HG02623 (cell line): ENCODE data around the gene IFI44L.
A peak's percentile ranks its signal among the peaks of the same experiment; 100 is the strongest.

Experiments used
- ATAC-seq: cut with Tn5 transposase; IDR thresholded peaks from one replicate; pipeline ENCODE4 v1.9.1; 2021; ENCODE audit warnings: moderate library complexity; ENCODE audit not compliant: unreplicated experiment

Gene IFI44L

DNA sequence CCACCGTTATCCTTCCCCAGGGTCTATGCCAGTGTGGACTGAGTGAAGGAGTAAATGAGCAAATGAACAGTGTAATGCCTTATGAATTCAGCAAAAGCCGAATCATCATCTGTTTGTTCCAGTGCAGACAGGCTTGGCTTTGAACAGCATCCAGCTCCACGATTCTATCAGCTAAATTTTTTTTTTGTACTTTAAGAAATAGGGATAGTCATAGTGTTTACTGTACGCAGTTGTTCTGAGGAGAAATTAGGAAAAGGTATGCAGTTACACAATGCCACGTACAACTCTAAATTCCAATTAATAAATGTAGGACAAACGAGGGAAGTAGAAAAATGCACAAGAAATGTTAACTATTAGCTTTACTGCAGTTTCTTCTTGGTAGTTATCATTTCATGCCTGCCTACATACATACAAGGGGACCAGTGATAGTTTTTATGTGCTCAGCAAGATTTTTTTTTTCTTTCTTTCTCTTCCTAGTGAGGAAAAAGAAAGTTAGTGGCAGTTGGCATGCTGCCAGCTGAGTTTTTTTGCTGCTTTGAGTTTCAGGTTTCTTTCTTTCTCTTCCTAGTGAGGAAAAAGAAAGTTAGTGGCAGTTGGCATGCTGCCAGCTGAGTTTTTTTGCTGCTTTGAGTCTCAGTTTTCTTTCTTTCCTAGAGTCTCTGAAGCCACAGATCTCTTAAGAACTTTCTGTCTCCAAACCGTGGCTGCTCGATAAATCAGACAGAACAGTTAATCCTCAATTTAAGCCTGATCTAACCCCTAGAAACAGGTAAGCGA lies at the start of gene IFI44L:
IFI44L (plus strand) TSS at position 646 of the 777 bp plus-strand sequence. CDS start 7,468 bp downstream, outside the sequence.
- peak; percentile 41 for ATAC-seq

DNA sequence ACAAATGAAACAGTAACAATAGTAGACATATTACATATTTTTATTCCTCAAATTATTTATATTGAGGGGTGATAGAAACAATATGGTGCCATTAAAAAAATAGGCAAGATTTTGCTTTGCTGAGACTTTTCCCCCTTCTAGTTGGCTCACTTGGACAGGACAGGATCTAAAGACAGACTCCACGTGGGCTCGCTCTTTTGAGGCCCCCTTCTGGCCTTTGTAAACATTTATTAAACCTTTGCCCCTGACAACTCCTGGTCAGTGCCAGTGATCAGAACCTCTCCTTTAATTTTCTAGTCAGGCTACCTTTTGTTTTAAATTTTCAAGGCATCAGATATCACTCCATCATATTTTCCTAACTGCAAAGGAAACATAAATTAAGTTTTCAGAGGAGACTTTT lies 49.7 kb upstream of the IFI44L start:
- ATAC-seq: no peak

DNA sequence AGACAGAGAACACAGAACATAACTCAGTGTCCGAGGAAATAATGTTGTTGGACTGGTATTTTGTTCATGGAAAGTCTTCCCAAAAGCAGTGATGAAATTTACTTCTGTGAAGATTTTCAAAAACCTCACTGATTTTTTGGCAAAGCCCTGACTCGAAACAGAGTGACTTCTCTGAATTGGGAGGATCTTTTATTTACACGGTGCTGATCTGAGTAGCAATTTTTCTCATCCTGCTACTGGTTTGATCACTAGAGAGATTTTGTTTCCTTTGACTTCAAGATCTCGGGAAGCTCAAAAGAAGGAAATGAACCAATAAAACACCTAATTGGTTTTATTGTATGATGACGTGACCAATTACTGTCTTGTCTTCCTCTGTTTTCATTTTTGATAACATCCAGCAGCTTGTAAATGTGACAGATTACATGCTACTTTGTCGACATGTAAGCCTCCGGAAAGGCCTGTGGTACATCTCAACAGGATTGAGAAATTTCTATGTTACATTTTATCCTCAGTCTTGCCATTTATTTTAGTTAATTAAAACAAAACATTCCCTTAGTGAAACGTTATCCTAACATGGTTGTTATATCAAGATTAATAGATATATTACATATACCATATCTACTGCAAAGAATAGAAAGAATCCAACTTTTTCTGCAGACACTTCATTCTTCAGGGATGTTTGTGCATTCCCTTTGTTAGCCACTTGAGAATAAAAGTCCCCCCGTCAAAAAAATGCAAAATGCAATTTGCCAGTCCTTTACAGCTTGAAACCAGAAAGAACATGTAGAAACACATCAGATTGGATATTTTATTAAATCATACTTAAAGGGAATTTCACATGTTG lies 42.8 kb upstream of the IFI44L start:
- ATAC-seq: no peak

DNA sequence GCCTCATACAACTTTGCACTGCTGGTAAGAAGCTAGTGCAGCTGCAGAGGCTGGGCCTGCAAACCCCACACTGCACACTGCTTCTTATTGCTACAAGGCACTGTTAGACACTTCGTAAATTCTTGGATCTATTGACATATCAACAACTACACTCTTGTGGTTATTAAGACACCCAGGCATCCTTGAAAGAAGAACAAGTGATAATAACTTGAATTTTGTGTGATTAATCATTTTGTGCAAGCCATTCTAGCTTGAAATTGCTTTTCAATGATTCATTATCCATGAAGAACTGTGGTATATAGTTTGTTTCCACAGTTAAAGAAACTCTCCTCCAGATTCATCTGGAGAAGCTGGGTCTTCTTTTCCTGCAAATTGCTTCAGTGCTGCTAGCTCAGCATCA lies 33.7 kb upstream of the IFI44L start:
- no peak for ATAC-seq

DNA sequence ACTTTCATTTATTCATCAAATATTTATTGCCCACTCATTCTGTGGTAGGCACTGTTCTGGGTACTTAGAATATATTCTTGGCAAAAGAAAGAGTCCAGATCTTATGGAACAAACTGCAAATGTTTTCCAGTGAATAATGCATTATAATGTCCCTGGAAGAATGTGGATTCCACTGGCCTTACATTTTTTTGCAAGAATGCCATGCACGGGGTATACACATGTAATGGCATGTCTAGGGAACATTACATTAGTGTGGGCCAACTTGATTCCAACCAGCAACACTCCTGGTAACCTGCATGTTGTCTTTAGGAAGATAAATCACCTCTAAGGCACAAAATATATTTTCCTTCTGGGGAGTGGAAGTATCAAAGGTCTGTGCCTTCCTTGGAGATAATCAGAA lies 33.0 kb upstream of the IFI44L start:
- no peak for ATAC-seq

DNA sequence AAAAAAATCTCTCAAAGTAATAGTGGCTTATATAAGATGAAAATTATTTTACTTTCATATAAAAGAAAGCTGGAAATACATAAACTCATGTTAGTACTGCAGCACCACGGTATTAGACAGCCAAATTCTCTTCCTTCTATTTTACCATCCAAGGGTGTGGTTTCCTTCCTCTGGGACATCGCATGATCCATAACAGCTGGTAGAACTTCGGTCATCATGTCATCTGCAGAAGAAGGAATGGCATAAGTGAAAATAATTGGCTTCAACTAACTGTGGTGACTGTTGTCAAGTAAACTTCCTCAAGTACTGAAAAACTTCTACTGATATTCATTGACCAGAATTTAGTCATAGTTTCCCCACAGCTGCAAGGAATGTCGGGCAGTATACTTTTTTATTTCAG lies 28.3 kb upstream of the IFI44L start:
- ATAC-seq: no peak

DNA sequence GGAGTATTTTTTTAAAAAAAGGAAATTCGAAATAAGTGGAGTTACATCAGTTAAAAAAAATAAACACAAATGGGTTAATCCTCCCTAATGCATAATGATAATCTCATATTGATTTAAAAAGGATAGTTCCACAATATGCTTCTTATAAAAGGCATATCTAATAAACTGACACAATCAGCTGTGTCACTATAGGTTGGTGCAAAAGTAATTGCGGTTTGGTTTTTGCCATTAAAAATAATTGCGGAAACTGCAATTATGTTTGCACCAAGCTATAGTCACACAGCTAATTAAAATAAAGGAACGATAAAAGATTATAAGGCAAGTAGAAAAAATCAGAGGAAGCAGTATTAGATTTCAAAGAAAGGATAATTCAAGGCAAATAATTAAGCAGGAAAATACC lies 21.0 kb upstream of the IFI44L start:
- no peak for ATAC-seq

DNA sequence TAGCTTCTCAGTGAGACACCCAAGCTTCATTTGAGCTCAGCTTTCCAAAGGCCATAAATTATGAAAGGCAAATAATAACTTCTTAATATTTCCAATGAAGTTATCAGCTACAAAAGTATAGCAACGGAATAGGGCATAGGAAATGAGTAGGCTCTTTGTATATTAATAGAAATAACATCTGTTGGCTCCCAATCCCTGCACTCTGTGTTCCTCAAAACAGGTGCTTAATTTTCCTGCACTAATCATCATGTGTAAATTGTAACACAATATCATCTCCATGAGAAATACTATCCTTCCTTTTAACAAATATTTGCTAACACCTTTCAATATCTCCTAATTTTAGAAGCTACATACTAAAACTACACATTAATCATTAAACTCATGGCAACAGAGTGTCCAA lies 19.2 kb upstream of the IFI44L start:
- ATAC-seq: no peak

DNA sequence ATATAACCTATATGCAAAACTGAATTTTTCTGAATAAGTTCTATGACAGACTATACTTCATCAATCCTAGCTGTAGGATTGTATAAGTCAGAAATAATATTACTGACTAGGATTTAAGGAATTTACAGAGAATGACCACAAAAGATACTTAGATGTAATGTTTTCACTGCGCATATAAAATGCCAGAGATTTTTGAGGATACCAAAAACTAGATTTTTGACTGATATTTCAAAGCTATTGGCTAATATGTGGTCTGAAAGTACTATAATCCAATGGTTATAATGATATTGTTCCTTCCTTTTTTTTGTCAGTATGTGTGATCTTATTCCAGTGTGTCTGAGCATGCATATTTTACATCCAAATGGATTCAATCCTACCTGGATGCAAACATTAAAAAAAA lies 17.0 kb upstream of the IFI44L start:
- ATAC-seq: no peak

DNA sequence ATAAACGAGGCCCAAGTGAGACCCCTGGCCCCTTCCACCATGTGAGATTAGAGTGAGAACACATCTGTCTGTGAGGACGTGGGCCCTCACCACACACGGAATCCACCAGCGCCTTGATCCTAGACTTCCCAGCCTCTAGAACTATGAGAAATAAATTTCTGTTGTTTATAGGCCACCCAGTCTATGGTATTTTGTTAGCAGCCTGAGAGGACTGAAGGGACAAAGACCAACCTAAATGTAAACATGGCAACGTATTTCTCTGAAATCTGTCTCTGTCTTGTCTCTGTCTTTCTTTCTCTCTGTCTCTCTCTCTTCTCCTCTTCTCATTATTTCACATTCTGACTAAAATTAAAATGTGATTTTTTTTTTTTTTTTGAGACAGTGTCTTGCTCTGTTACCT lies 15.6 kb upstream of the IFI44L start:
- ATAC-seq: no peak

DNA sequence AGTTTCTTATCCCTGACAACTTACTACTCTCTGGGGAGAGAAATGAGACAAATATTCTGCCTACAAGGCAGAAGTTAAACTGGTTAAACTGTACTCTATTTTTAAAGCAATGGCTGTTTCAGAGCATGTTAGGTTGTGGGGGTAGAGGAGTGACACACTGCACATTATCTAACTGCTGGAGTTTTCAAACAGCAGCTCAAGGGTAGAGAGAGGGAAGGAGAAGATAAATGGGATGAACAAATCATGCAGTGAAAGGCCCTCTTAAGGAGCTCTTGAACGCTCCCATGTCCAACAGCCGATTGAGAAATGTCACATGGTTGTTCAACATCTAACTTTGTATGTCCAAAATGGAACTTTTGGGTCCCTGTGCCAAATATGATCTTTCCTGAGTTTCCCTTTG lies 14.0 kb upstream of the IFI44L start:
- no peak for ATAC-seq

DNA sequence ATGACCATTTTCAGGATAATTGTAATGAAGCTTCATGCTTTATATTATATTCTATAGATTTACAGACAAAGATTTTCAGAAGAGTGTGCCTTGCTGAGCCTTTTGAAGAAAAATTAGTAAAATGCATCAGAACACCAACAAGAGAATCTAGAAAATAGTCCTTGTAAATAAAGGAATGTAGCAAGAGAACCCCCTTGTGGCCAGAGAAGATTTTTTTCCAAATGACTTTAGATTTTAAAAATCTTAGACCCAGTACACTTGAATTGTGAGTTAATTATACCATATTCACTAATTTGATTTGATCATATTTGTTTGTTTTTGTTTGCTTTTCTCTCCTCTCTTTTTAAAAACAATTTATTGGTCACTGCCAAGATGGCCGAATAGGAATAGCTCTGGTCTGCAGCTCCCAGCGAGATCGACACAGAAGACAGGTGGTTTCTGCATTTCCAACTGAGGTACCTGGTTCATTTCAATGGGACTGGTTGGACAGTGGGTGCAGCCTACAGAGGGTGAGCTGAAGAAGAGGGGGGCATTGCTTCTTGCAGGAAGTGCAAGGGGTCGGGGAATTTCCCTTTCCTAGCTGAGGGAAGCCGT lies 12.8 kb upstream of the IFI44L start:
- no peak for ATAC-seq

DNA sequence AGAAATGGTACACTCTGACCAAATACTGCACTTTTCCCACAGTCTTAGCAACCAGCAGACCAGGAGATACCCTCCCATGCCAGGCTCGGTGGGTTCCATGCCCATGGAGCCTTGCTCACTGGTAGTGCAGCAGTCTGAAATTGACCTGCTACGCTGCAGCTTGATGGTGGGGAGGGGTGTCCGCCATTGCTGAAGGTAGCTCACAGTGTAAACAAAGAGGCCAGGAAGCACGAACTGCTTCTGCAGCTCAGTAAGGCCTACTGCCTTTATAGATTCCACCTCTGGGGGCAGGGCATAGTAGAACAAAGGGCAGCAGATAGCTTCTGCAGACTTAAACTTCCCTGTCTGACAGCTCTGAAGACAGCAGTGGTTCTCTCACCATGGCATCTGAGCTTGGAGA lies 12.3 kb upstream of the IFI44L start:
- no peak for ATAC-seq

DNA sequence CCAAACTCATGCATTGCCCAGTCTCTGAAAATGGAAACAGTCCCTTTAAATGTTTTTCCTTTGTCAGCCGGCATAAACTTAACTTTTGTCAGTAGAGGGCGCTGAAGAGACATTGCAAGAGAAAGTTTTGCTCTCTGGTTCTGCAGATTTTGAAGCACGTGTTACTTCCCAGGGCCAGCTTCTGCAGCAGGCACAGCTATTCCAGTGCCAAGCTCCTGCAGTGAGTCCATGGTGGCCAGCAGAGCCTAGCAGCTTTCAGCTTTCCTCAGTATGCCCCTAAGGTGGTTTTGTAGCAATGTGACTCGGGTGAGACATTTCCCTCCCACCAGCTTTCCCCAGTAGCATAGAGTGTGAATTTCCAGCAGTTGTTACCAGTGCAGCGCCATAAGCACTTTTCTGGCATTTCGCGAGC lies 2.6 kb upstream of the IFI44L start:
- ATAC-seq: peak; percentile 42

DNA sequence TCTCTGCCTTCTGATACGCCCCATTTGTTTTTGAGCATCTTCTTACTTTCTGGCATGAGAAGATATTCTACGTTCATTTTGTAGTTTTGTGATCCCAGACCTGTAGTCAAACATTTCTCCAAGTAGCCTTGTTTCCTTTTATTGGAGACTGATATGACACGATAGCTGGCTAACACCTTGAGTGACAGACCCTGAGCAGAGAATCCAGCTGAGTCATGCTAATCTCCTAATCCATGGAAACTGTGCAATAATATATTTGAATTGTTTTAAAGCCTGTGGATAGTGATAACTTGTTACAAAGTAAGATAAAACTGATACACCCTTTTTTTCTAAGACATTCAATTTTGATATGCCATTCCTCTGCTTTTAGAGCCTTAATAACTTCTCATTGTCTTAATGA lies 1.2 kb upstream of the IFI44L start:
- no peak for ATAC-seq

DNA sequence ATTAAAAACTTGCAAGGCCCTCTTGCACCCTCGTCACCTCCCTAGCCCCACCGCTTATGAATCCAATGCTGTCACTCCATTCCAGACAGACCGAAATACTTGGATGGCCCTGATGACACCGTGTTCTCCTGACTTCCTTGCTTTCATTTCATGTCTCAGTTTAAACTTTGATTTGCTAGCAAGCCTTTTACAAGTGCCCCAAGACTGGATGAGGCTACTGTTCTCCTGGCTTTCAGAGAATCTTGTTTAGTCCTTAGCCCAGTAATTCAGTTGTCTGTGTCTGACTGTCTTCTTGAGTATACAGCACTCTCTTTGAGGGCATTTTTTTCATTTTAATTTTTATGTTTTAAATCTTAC lies 824 bp upstream of the IFI44L start:
- peak; percentile 2 for ATAC-seq

DNA sequence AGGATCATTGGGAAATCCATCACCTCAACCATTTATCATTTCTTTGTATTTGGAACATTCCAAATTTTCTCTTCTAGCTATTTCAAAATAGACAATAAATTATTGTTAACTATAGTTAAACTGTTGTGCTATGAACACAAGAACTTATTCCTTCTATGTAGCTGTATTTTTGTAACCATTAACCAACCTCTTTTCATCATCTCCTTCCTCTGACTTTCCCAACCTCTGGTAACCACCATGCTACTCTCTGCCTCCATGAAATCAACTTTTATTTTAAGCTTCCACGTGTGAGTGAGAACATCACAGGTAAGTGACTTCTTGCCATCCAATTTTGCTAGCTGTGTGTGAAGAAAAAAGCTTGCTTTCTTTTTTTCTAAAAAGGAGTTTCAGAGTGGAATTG lies 418 bp downstream of the IFI44L start:
- no peak for ATAC-seq

DNA sequence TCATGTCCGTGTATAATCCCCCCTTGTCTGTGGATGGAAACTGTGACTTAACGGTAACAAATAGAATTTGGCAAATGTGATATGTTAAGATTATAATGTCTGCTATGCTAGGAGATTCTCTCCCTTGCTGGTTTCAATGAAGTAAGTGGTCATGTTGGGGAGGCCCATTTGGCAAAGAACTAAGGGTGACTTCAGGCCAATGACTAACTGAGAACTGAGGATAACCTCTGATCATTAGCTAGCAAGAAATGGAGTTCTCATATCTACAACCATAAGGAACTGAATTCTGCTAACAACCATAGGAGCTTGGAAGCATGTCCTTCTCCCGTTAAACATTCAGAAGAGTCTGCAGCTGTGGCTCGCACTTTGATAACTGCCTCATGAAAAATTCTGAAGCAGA lies 2.3 kb downstream of the IFI44L start:
- no peak for ATAC-seq

DNA sequence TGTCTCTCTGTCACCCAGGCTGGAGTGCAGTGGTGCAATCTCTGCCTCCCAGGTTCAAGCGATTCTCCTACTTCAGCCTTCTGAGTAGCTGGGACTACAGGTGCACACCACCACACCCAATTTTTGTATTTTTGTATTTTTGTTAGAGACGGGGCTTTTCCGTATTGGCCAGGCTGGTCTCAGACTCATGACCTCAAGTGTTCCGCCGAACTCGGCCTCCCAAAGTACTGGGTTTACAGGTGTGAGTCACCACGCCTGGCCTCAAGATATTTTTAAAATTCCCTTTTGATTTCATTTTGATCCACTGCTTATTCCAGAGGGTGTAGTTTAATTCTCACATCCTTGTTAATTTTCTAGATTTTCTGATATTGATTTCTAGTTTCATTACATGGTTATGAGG lies 3.8 kb downstream of the IFI44L start:
- no peak for ATAC-seq

DNA sequence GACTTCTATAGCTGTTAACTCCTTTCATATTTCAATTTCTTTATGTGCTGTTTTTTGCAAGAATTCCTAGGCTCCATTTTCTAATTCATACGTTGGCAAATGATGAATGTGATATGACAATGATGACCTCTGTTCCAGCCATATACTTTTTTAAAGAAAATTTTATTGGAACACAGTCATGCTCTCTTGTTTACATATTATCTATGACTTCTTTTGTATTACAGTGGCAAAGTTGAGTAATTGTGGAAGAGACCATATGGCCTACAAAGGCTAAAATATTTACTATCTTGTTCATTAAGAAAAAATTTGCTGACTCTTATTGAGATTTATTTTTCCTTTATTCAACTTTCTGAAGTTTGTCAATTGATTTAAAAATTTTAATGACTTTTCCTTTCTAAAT lies 7.1 kb downstream of the IFI44L start:
- ATAC-seq: no peak

DNA sequence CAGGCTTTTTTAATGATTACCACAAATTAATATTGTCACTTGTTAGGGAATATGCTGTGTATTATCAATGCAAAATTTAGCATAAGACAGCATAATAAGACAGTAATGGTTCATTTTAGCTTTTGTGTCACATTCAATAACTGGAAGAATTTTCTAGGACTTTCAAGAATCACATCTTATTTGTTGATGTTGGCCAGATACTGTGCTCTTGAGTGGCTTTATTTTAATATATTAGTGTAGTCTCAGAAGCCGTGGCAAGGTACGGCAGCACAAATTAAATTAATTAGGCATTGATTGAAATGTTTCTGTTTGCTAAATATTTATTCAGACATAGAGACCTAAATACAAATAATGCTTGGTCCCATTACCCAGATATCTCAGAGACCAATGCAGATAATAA lies 10.4 kb downstream of the IFI44L start:
- no peak for ATAC-seq

DNA sequence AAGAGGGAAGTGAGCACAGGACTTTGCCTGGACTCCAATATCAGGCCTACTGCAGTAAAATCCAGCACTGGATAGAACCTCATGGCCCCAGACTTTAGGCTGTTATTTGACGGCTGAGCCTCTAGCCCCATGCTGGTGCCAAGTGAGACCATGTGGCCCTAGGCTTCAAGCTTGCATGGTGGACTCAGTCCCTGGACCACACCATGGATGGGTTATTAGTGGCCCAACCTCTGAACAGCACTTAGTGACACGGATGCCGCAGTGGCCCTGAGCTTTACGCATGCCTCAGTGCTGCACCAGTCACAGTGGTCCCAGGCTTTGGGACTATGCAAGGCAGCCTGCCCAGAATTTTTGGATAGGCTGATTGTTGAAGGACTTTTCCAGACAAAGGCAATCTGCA lies 13.0 kb downstream of the IFI44L start:
- ATAC-seq: no peak
